K562 (cell line): ENCODE results near the gene RNU1-4.
"Not testable (repeated sequence)": the region's sequence is repeated elsewhere in the genome, so short reads cannot be mapped to it uniquely, and the experiment has no call there.

Experiments used
- BRCA1 ChIP-seq, 2 experiments: fragments of 450-650 bp in 1 of 2; sonication (generic) in 1 of 2; formaldehyde crosslinking in 1 of 2; IDR thresholded peaks; 2 replicates each; pipeline versions ENCODE4 v1.5.0 to v1.6.1; 2017 to 2020; ENCODE audit warnings: mild to moderate bottlenecking in 1 of 2, missing genetic modification reagents in 1 of 2
- HNRNPLL ChIP-seq: fragments of 200-400 bp; formaldehyde crosslinking; IDR thresholded peaks from 2 replicates; pipeline ENCODE4 v1.6.1; 2017; ENCODE audit warnings: low read length, low read depth, mild to moderate bottlenecking; ENCODE audit not compliant: poor library complexity, severe bottlenecking
- MYC ChIP-seq, 2 experiments: fragments of 250-450 bp in 1 of 2; sonication (Bioruptor Pico) in 1 of 2; IDR thresholded peaks; 2 replicates each; pipeline versions ENCODE4 v1.5.1 to v1.6.1; 2012 to 2021; ENCODE audit warnings: low read depth in 2 of 2, borderline replicate concordance in 1 of 2, improper control_type of control experiment in 1 of 2, low read length in 1 of 2, mild to moderate bottlenecking in 1 of 2, moderate library complexity in 1 of 2
- NFYB ChIP-seq: IDR thresholded peaks from 2 replicates; pipeline ENCODE4 v1.6.1; 2011; ENCODE audit warnings: mild to moderate bottlenecking, moderate library complexity; ENCODE audit not compliant: insufficient read length; ENCODE audit errors: extremely low read depth
- ZFP1 ChIP-seq: fragments of 450-650 bp; formaldehyde crosslinking; IDR thresholded peaks from 2 replicates; pipeline ENCODE4 v1.4.0; 2020; ENCODE audit warnings: mild to moderate bottlenecking, mixed read lengths
- ZNF589 ChIP-seq: fragments of 200-800 bp; sonication (Bioruptor generic); IDR thresholded peaks from 2 replicates; pipeline ENCODE4 v1.6.1; 2016; ENCODE audit warnings: low read depth, missing genetic modification characterization, missing compliant biosample characterization
- TF ChIP-seq, protein P1 (sequence below), 2 experiments: fragments of 450-650 bp; formaldehyde crosslinking in 1 of 2; IDR thresholded peaks; 2 replicates each; pipeline versions ENCODE4 v1.4.0 to v1.6.1; 2014 to 2020; ENCODE audit warnings: mild to moderate bottlenecking in 2 of 2, borderline replicate concordance in 1 of 2, low read depth in 1 of 2

- not testable (repeated sequence) for TF ChIP-seq ZNF589; HNRNPLL; ZFP1 (CRISPR knock-in tag); NFYB; BRCA1 (IDR thresholded peaks at IDR 0.05); BRCA1 (CRISPR knock-in tag; IDR thresholded peaks at IDR 0.05); MYC (IDR thresholded peaks at IDR 0.05; ENCODE audit: low read depth, low read length); MYC (CRISPR knock-in tag; IDR thresholded peaks at IDR 0.05; ENCODE audit: borderline replicate concordance, low read depth)
- TF ChIP-seq, protein P1, sequence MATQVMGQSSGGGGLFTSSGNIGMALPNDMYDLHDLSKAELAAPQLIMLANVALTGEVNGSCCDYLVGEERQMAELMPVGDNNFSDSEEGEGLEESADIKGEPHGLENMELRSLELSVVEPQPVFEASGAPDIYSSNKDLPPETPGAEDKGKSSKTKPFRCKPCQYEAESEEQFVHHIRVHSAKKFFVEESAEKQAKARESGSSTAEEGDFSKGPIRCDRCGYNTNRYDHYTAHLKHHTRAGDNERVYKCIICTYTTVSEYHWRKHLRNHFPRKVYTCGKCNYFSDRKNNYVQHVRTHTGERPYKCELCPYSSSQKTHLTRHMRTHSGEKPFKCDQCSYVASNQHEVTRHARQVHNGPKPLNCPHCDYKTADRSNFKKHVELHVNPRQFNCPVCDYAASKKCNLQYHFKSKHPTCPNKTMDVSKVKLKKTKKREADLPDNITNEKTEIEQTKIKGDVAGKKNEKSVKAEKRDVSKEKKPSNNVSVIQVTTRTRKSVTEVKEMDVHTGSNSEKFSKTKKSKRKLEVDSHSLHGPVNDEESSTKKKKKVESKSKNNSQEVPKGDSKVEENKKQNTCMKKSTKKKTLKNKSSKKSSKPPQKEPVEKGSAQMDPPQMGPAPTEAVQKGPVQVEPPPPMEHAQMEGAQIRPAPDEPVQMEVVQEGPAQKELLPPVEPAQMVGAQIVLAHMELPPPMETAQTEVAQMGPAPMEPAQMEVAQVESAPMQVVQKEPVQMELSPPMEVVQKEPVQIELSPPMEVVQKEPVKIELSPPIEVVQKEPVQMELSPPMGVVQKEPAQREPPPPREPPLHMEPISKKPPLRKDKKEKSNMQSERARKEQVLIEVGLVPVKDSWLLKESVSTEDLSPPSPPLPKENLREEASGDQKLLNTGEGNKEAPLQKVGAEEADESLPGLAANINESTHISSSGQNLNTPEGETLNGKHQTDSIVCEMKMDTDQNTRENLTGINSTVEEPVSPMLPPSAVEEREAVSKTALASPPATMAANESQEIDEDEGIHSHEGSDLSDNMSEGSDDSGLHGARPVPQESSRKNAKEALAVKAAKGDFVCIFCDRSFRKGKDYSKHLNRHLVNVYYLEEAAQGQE (IDR thresholded peaks at IDR 0.05; ENCODE audit: borderline replicate concordance): not testable (repeated sequence)
- TF ChIP-seq, protein P1 (CRISPR knock-in tag; IDR thresholded peaks at IDR 0.05; ENCODE audit: low read depth): not testable (repeated sequence)
These were observed 35.0 kb downstream of the RNU1-4 start for GRCh38 chr1:16775290-16775689.
